Activated T-cell treated with anti-CD3 and anti-CD28 coated beads for 4 hours (primary cell): Measurements from ENCODE around the gene OR6C68.
"Not testable (repeated sequence)": the region's sequence is repeated elsewhere in the genome, so short reads cannot be mapped to it uniquely, and the experiment has no call there.

Experiments
- DNase-seq: peaks from one replicate; pipeline ENCODE4 v3.0.0-alpha.2; 2020

Gene OR6C68

DNA sequence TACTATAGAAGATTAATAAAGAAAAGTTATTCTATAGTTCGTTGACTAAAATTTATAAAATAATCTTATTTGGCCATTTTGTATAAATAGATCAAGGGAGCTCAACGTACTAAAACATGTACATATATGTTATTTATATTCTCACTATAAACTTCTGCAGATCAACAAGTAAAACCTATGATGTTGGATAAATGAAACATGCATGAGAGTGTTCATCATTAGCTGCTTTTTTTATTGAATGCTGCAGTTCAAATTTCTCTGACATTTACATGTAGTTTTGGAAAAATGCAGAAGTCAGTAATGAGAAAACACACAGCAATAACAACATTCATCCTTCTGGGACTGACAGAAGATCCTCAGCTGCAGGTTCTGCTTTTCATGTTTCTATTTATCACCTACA is at the start of gene OR6C68:
Gene OR6C68, plus strand, starts transcription at position 301 of the 400 bp plus-strand sequence. Its CDS starts 0 bp downstream, at position 301.
- DNase-seq: no peak

GRCh38 chr12:55443776-55444175 is 48.4 kb upstream of the OR6C68 start, which contains the start of gene OR6C2:
OR6C2 (plus strand) TSS chr12:55444076; CDS start chr12:55452214, 8,138 bp downstream.
- DNase-seq: no peak

DNA sequence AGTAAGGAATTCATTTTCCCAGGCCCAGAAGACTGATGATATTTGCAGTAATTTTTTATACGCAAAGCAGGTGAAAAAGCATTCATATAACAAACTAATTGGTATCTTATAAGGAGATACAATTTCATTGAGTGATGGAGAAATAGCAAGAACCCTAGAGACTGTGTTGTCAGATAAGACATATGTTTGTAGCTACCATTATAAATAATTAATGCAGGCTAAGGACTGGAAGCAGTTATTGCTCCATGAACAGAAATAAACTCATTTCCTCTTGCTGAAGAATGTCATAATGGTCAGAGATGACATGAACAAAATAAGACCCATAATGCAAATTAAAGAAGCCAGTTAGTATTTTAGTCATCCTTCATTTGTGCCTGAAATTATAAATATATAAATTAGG is 46.8 kb upstream of the OR6C68 start:
- no peak for DNase-seq

DNA sequence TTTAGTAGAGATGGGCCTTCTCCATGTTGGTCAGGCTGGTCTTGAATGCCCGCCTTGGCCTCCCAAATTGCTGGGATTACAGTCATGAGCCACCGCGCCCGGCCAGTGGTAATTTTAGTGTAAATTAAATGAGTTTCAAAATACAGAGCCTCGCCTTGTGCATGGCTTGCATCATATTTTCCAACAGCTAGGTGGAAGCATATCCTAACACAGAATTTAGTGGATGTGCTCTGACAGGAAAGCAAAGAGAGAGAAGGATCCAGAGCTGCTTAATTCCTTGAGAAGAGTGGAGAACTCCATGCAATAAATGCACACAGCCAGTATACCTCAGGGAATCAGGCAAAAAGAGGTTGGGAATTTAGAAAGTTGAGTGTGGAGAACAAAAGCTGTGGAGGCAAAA is 45.9 kb upstream of the OR6C68 start:
- DNase-seq: no peak

- no peak for DNase-seq
These were observed 43.4 kb upstream of the OR6C68 start for GRCh38 chr12:55448825-55449224.

DNA sequence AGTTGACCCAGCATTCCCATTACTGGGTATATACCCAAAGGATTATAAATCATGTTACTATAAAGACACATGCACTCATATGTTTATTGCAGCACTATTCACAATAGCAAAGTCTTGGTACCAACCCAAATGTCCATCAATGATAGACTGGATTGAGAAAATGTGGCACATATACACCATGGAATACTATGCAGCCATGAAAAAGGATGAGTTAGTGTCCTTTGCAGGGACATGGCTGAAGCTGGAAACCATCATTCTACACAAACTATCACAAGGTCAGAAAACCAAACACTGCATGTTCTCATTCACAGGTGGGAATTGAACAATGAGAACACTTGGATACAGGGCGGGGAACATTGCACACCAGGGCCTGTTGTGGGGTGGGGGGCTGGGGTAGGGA is 27.3 kb upstream of the OR6C68 start:
- DNase-seq: not testable (repeated sequence)

DNA sequence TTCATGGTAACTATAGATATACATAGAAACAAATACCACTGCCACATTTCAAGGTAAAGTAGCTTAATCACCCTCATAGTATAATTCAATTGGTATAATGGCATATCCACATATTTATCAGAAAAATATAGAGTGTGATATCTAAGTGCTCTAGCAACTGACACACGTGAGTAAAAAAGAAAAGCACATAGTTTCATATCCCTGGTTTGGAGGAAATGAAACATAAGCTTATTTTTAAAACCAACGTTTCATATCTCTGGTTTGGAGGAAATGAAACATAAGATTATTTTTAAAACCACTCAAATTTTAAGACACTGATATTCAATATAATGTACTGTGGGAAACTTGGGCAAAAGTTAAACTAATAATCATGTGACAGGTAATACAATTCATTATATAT is 24.3 kb upstream of the OR6C68 start:
- no peak for DNase-seq

DNA sequence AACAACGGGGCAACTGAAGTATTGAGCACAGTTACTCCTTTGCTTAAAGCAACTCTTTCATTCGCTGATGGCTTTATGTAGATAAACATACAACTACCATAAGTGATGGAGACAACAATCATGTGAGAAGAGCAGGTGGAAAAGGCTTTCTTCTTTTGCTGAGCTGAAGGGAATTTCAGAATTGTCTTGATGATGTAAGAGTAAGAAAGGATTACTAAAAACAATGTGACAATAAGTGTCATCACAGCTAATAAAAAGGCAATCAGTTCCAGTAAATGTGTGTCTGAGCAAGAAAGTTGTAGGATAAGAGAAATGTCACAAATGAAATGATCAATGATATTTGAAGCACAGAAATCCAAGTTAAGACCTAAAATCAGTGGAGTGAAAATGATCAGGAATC is 22.9 kb upstream of the OR6C68 start:
- no peak for DNase-seq

GRCh38 chr12:55470088-55470829 is 21.9 kb upstream of the OR6C68 start, which contains the start of gene OR6C70:
OR6C70 (minus strand) TSS chr12:55470138; CDS start chr12:55470138, 0 bp downstream.
- no peak for DNase-seq

GRCh38 chr12:55472264-55472663 is 19.9 kb upstream of the OR6C68 start:
- DNase-seq: no peak

DNA sequence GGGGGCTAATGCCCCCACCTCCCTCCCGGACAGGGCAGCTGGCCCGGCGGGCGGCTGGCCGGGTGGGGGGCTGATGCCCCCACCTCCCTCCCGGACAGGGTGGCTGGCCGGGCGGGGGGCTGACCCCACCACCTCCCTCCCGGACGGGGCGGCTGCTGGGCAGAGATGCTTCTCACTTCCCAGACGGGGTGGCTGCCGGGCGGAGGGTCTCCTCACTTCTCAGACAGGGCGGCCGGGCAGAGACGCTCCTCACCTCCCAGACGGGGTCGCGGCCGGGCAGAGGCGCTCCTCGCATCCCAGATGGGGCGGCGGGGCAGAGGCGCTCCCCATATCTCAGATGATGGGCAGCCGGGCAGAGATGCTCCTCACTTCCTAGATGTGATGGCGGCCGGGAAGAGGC is 13.0 kb upstream of the OR6C68 start:
- not testable (repeated sequence) for DNase-seq

- not testable (repeated sequence) for DNase-seq
These were observed 7.9 kb upstream of the OR6C68 start for GRCh38 chr12:55484284-55484683.

GRCh38 chr12:55495490-55495889 is 3.3 kb downstream of the OR6C68 start:
- DNase-seq: no peak

GRCh38 chr12:55499231-55499630 is 7.1 kb downstream of the OR6C68 start:
- DNase-seq: no peak

GRCh38 chr12:55499810-55500252 is 7.7 kb downstream of the OR6C68 start:
- DNase-seq: no peak

GRCh38 chr12:55501601-55502000 is 9.4 kb downstream of the OR6C68 start:
- DNase-seq: no peak

DNA sequence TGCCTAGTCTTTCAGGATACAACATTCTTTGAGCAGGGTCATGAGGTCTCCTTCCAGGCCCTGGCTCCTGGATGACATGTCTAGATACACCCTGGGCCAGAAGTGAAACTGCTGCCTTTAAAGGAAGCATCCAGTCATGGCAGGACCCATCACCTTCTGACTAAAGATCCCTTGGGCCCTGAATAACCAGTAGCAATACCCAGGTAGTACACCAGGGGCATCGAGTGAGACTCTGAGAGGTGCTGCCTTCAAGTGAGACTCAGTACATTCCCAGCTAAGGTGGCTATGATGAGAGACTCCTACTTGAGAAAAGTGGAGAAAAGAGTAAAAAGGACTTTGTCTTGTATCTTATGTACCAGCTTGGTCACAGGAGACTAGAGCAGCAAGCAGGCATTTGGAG is 23.5 kb downstream of the OR6C68 start:
- DNase-seq: no peak

GRCh38 chr12:55516391-55516790 is 24.2 kb downstream of the OR6C68 start:
- no peak for DNase-seq
